GM21423 (cell line): ENCODE measurements around the gene SALL1.

Experiments
- ATAC-seq: cut with Tn5 transposase; IDR thresholded peaks from one replicate; pipeline ENCODE4 v1.9.1; 2021; ENCODE audit warnings: mild to moderate bottlenecking, moderate library complexity; ENCODE audit not compliant: unreplicated experiment

The SALL1 gene

DNA sequence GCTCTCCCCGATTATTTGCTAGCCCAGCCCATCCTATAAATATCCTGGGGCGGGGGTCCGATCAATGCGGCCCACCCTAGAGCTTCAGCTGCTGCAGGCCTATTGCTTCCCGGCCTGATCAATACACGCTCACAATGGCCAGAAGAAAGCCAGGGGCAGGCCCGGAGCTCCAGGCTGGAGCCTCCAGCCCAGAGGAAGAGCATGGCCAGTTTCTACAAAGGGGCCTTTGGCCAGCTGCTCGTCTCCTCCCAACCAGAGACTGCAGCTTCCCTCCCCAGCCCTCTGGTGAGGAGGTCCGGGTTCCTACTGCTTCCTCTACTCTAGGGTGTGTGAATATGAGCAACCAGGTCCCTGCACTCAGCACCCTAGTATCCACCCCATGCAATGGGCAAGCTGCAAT is 36.7 kb downstream of the SALL1 start:
- ATAC-seq: no peak

DNA sequence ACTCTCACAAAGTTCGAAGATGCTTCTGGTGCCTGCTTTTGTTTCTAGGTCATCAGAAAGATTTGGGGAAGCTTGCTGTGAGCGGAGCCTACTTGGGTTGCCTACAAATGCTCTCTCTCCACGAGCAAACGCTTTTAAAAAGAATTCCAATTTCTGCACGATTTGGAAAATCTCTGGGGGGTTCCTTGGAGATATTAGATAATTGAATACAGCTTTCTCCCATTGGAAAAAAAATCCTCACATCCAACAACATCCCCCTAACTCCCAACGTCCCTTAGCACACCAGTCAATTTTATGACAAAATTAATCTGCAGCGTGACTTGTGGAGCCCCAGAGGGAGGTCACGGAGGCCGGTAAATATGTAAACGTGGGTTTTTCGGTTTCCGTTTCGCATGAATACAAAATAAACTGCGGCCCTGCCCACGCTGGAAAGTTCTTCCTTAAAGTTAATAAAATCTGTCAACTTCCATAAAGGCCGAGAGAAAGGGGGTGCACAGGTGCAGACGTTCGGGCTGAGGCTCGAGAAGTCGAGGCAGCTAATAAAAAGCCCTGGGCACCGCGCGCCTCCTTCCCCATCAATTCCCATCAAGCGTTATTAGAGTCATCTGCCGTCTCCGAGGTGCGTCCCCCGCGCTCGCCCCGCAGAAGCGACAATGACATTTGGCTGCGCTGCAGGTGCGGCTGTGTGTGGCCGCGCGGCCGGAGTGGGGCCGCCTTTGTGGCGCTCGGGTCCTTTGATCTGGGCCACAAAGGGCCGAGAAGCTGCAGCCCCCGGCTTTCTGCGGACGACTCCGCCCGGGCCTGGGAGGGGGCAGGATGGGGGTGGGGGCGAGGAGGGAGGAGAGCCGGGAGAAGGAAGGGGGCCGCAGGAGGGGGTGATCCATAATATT is 37.6 kb downstream of the SALL1 start:
- ATAC-seq: no peak

DNA sequence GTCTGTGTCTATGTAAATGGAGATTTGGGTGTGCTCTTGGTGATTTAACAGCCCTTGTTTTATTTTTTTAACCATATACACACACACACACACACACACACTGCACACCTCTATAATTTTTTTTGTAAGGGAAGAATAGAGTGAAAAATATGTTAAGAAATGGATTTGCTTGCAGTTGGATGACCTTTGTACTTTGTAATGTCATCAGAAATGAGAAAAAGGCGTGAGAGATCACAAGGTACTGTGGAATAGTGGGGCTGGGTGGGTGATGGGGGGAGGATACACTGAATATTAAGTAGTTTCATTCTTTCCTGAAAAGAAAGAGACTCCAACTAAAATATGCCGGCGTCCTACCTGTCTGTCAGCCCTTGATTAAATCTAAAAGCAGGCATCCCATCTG is 38.7 kb downstream of the SALL1 start:
- no peak for ATAC-seq

DNA sequence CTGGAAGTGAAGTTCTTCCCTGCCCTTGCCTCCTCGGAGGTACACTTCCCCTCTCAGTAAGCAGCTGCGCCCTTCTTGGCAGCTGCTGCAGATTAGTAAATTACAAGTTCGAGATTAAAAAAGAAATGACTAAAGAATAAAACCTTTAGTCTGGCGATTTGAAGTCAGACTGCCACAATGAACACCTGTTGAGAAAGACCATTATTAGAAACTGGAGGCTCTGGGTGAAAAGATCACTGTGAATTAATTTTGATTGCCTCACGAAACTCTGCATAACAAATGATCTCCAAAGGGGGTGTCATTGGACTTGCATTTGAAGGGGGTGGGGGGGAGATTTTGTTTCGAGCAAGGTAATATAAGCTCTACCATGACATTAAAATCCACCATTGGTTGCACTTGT is 39.3 kb downstream of the SALL1 start:
- ATAC-seq: no peak

DNA sequence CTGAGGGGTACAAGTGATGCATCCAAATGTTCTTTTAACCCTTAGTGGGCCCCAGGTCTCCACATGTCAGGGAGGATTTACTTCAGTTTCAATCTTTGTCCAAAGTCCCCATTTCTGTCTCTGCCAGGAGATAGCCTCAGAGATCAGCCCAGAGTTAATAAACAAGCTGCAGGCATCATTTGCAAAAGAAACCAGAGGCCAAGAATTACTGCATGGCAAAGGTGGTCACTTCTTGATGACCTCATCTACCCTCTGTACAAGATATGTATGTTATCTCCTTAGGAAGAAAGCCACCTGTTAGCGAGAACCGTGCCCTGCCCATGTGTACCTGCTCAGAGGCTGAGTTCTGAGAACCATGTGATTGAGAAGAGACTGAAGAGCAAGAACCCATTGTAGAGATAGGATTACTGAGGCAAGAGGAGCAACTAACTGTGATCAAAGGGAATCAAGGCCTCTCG is 40.3 kb downstream of the SALL1 start:
- no peak for ATAC-seq

DNA sequence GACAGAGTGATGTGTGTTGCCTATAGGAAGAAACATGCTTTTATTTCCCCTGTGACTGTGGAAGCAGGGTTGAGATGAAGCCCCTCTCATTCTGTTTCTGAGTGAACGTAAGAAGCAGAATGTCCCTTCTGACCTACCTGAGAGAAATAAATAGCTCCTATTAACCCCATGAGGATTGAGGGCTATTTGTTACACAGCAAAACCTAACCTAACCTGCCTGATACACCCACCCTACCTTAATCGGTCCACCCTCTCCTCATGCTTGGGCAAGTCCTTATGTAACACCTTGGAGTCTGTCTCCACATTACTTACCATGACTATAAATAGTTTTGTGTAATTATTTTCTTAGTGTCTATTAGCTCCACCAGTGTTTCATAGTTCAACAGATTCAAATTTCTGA is 41.9 kb downstream of the SALL1 start:
- ATAC-seq: no peak

DNA sequence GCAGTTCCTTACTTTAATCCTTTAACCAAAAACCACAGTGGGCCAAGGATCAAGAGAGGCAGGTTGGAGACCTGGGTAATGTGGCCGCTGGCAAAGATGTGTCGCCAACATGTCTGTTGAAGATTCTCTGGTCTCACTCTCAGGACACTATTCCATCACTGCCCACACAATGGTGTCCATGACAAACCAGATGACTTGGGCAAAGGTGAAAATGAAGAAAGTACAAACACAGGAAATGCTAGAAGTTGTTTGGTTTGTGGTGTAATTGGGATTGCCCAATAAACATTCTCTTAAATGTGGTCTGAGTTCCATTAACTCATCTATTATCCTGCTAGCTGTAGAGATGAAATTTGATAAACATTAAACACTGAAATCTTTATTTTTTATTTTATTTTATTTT is 43.3 kb downstream of the SALL1 start:
- no peak for ATAC-seq

DNA sequence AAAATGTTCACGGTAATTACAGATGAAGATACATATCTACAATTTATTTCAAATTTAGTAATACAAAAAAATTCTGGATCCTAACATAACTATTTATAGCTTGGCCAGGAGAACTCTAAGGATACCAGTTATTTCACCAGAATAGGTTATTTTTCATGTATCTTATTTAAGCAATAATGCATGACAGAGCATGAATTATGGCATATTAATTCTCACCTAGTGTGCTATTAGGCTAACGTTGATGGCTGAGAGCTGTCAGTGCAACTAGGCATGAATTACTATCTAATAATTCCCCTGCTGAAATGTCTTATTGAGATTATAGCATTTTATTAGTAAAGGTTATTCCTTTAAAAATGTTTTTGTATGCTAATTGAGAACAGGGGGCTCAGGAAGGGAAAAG is 44.5 kb downstream of the SALL1 start:
- ATAC-seq: no peak

DNA sequence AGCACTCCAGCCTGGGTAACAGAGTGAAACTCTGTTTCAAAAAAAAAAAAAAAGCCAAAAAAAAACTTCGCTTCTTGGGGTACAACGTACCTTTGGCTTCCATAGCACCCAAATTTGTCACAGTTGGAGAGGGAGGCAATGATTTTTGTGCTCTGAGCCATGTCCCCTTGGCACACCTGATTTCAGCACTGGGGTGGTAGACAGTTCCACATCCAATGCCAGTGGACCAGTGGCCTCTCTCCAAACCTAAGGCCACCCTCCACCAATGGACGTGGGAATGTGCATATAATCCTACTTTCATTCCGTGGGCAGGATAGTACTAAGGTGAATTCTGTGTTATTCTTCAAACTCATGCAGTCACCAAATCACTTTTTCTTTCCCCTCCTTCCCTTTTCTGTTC is 47.5 kb downstream of the SALL1 start:
- ATAC-seq: no peak

DNA sequence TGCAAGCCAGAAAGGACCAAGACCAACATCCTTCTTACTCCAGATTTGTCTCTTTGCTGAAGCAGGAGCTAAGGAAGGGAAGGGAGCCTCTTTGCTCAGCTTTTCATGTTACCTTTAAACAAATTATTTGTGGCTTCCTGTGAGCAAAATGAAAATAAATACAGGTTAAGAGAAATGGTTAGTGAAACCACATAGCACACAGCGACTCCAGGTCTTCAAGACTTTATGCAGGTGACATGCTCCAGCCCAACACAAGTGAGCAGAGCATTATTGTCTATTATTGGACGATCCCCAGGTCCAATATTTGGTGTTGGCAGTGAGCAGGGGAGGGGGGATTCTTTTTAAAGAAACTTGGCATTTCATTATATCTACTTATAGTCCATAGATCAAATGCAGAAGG is 53.3 kb downstream of the SALL1 start:
- no peak for ATAC-seq

DNA sequence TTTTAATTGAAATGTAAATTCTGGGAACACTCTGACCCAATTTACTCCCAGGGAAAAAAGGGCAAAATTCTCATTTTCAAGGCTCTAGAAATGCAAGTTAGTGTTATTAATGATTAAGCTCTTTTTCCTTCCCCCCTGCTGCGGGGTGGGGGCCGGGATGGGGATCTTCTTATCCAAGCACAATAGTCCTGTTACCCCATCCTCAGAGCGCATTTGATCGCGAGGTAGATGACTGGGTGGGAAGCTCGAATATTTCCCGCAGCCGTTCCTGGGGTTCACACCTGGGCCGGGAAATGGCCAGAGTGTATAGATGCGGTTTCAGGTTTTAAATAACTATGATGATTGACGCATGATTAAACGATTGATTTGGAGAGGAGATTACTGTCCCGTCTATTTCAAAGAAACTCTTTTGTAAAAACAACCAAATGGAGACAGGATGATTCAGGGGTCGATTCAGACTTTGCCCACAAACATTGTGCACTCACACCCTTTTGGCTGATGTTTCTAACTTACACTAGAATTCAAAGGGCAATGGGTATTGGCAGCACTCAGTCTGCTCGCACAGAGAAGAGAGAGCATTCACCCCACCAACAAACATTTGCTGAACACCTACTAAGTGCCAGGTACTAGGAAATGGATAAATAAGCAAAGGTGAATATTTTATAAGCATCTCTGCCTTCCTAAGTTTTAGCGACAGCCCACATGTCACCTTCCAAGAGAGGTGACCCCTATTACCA is 55.0 kb downstream of the SALL1 start:
- no peak for ATAC-seq

DNA sequence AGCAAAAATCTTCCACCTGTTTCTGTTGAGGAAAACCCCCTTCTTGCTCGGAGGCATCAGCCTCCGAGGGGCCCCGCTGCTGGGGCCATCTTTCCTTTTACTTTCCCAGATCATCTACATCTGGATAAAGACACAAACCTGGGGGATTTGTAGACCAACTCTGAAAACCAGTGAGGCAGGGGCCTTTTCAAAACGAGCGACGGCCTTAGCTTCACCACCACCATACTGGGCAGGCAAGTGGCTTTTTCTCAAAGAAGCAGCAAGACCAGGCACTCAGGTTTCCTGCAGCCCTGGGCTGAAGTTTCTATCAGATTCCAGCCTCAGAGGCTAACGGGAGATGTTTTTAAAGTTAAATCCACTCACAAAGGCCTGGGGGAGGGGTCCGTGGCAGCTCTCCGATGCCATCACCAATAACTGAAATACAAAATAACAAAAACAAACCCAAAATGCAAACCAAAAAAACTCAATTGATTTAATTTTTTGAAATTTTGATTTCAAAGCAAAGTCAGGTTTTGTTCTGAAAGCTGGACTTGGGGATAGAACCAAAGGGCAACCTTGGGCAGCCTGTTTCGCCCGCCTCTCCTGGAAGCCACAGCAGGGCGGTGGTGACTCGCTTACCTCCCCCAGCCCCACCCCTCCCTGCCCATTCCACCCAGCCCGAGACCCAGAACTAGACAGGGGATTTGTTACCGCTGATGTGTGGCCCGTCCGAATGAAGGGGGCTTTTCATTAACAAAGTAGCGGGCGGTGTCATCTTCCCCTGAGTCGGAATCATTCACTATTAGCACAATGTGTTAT is 55.8 kb downstream of the SALL1 start:
- no peak for ATAC-seq

DNA sequence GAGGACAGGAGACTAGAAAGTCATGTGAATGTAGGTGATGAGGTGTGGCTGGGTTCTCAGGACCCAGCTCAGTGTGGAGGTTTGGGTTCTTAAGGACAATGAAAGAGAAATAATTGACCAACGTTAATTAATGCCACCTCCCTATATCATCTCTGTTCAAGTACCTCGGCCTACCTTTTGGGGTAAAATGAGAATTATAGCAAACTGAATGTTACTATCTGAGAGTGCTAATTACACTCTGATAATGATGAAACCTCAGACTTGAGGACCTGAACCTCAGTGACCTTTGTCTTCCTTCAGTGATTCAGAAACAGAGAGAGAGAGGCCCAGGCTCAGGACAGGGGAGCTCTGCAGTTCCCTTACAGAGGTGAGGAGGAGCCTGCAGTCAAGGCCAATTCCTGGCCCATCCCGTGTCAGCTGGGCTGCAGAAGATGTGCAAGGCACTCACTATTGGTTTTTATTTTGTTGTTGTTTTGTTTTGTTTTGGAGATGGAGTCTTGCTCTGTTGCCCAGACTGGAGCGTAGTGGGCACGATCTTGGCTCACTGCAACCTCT is 57.3 kb downstream of the SALL1 start:
- ATAC-seq: no peak
